H9 (cell line): ENCODE data around the gene BASP1. TPM values are rescaled to one million over a fixed set of nuclear protein-coding genes. Genes with fewer than 3 reads are reported as not detected.

Experiments used
- DNase-seq: peaks from one replicate; pipeline ENCODE4 v3.0.0-alpha.2; 2017
- H2AFZ ChIP-seq: one replicate; pipeline ENCODE4 v1.6.1; 2013; ENCODE audit warnings: mild to moderate bottlenecking, low read length, control low read depth, moderate library complexity
- H2AK5ac ChIP-seq: 2 replicates; pipeline ENCODE4 v1.6.1; 2013; ENCODE audit warnings: low read length, control low read depth, mixed read lengths; ENCODE audit not compliant: insufficient read length
- H2BK120ac ChIP-seq: one replicate; pipeline ENCODE4 v1.6.1; 2013; ENCODE audit warnings: low read depth, mild to moderate bottlenecking, low read length, control low read depth, inconsistent platforms; ENCODE audit not compliant: poor library complexity, severe bottlenecking
- H2BK12ac ChIP-seq: 2 replicates; pipeline ENCODE4 v1.6.1; 2013; ENCODE audit warnings: low read length, control low read depth, mixed read lengths, low read depth; ENCODE audit not compliant: insufficient read length
- H2BK15ac ChIP-seq: 2 replicates; pipeline ENCODE4 v1.6.1; 2013; ENCODE audit warnings: low read depth, low read length, control low read depth
- H2BK20ac ChIP-seq: one replicate; pipeline ENCODE4 v1.6.1; 2013; ENCODE audit warnings: low read depth, mild to moderate bottlenecking, low read length, control low read depth, inconsistent platforms; ENCODE audit not compliant: poor library complexity, severe bottlenecking
- H2BK5ac ChIP-seq: 2 replicates; pipeline ENCODE4 v1.6.1; 2013; ENCODE audit warnings: low read length, control low read depth, mixed read lengths; ENCODE audit not compliant: insufficient read length
- H3K14ac ChIP-seq: 2 replicates; pipeline ENCODE4 v1.6.1; 2013; ENCODE audit warnings: low read length, control low read depth; ENCODE audit not compliant: insufficient read depth
- H3K18ac ChIP-seq: 2 replicates; pipeline ENCODE4 v1.6.1; 2013; ENCODE audit warnings: low read depth, mild to moderate bottlenecking, mixed read lengths, low read length, control low read depth; ENCODE audit not compliant: insufficient read length
- H3K23ac ChIP-seq: 2 replicates; pipeline ENCODE4 v1.6.1; 2013; ENCODE audit warnings: low read length, control low read depth, mixed read lengths, low read depth; ENCODE audit not compliant: insufficient read length
- H3K23me2 ChIP-seq: 2 replicates; pipeline ENCODE4 v1.6.1; 2013; ENCODE audit warnings: low read depth, mild to moderate bottlenecking, mixed read lengths, low read length, control low read depth; ENCODE audit not compliant: insufficient read length, poor library complexity, severe bottlenecking
- H3K27ac ChIP-seq: 2 replicates; pipeline ENCODE4 v1.5.1; 2013; ENCODE audit warnings: low read length, control low read depth, mixed read lengths, low read depth; ENCODE audit not compliant: insufficient read length
- H3K27me3 ChIP-seq: 2 replicates; pipeline ENCODE4 v1.6.1; 2013; ENCODE audit warnings: low read length, control low read depth, inconsistent platforms; ENCODE audit not compliant: insufficient read depth
- H3K4ac ChIP-seq: 2 replicates; pipeline ENCODE4 v1.6.1; 2013; ENCODE audit warnings: low read depth, mild to moderate bottlenecking, control low read depth, inconsistent platforms, low read length, moderate library complexity
- H3K4me1 ChIP-seq: 2 replicates; pipeline ENCODE4 v1.6.1; 2013; ENCODE audit warnings: low read length, control low read depth, inconsistent platforms; ENCODE audit not compliant: insufficient read depth
- H3K4me2 ChIP-seq: 2 replicates; pipeline ENCODE4 v1.6.1; 2013; ENCODE audit warnings: low read length, control low read depth, mixed read lengths; ENCODE audit not compliant: insufficient read length, insufficient read depth
- H3K56ac ChIP-seq: 2 replicates; pipeline ENCODE4 v1.6.1; 2013; ENCODE audit warnings: low read depth, mild to moderate bottlenecking, mixed read lengths, low read length, control low read depth; ENCODE audit not compliant: insufficient read length
- H3K79me1 ChIP-seq: 2 replicates; pipeline ENCODE4 v1.6.1; 2013; ENCODE audit warnings: low read depth, mild to moderate bottlenecking, moderate library complexity, low read length, control low read depth, inconsistent platforms; ENCODE audit not compliant: insufficient read depth, poor library complexity, severe bottlenecking
- H3K79me2 ChIP-seq: 2 replicates; pipeline ENCODE4 v1.6.1; 2013; ENCODE audit warnings: low read length, control low read depth, inconsistent platforms; ENCODE audit not compliant: insufficient read depth
- H3K9ac ChIP-seq: 2 replicates; pipeline ENCODE4 v1.6.1; 2013; ENCODE audit warnings: low read length, control low read depth, mixed read lengths; ENCODE audit not compliant: insufficient read length; ENCODE audit errors: extremely low read depth
- H3K9me3 ChIP-seq: one replicate; pipeline ENCODE4 v1.6.1; 2013; ENCODE audit warnings: low read depth, low read length, inconsistent platforms; ENCODE audit not compliant: control insufficient read depth
- H3T11ph ChIP-seq: one replicate; pipeline ENCODE4 v1.6.1; 2013; ENCODE audit warnings: mild to moderate bottlenecking, low read length, control low read depth, inconsistent platforms
- H4K20me1 ChIP-seq: one replicate; pipeline ENCODE4 v1.6.1; 2013; ENCODE audit not compliant: control insufficient read depth, insufficient read length, insufficient read depth
- H4K5ac ChIP-seq: 2 replicates; pipeline ENCODE4 v1.6.1; 2013; ENCODE audit warnings: low read depth, mild to moderate bottlenecking, mixed read lengths, low read length, control low read depth; ENCODE audit not compliant: insufficient read length
- H4K8ac ChIP-seq: replicated peaks from 2 replicates; pipeline ENCODE4 v1.6.1; 2013; ENCODE audit warnings: low read length, control low read depth, mixed read lengths, low read depth; ENCODE audit not compliant: insufficient read length
- H4K91ac ChIP-seq: 2 replicates; pipeline ENCODE4 v1.6.1; 2013; ENCODE audit warnings: low read depth, mild to moderate bottlenecking, moderate library complexity, mixed read lengths, low read length, control low read depth; ENCODE audit not compliant: insufficient read length
- H3K27ac Mint-ChIP-seq, 3 experiments: 2 replicates in 2 of 3; 3 replicates in 1 of 3; pipeline ENCODE4 v1.8.0; 2020 to 2021; ENCODE audit warnings: mixed read lengths in 3 of 3, mild to moderate bottlenecking in 1 of 3, moderate library complexity in 1 of 3
- H3K27me3 Mint-ChIP-seq: 2 replicates; pipeline ENCODE4 v1.8.0; 2021; ENCODE audit warnings: low read depth, mild to moderate bottlenecking, moderate library complexity, mixed read lengths
- H3K36me3 Mint-ChIP-seq, 3 experiments: 2 replicates in 2 of 3; 3 replicates in 1 of 3; pipeline ENCODE4 v1.8.0; 2020 to 2021; ENCODE audit warnings: low read depth in 3 of 3, mixed read lengths in 3 of 3; ENCODE audit not compliant: insufficient read depth in 1 of 3
- H3K4me1 Mint-ChIP-seq, 2 experiments: 2 replicates each; pipeline ENCODE4 v1.8.0; 2020; ENCODE audit warnings: mixed read lengths in 2 of 2
- H3K4me3 Mint-ChIP-seq, 2 experiments: 2 replicates in 1 of 2; 3 replicates in 1 of 2; pipeline ENCODE4 v1.8.0; 2020 to 2021; ENCODE audit warnings: mild to moderate bottlenecking in 2 of 2, mixed read lengths in 2 of 2, moderate library complexity in 1 of 2
- H3K9me3 Mint-ChIP-seq, 2 experiments: 2 replicates in 1 of 2; 3 replicates in 1 of 2; pipeline ENCODE4 v1.8.0; 2020; ENCODE audit warnings: mild to moderate bottlenecking in 2 of 2, mixed read lengths in 2 of 2, moderate library complexity in 1 of 2
- CTCF ChIP-seq: fragments of 200-600 bp; sonication (generic); conservative IDR thresholded peaks from 3 replicates; pipeline ENCODE4 v1.8.0; 2021; ENCODE audit warnings: antibody characterized with exemption, mild to moderate bottlenecking
- WGBS: extraction: QIAGEN DNeasy Blood & Tissue Kit; methylation state at CpG from one replicate; pipeline ENCODE4 v1.1.7; 2013; ENCODE audit warnings: missing lambda C conversion rate, low lambda C conversion rate, mixed read lengths; ENCODE audit not compliant: insufficient read length; ENCODE audit errors: extremely low coverage; 5-methylcytosine and 5-hydroxymethylcytosine counted together
- total RNA-seq: library from RNA; stranded (reverse); gene quantifications from 2 replicates; pipeline ENCODE4 v1.2.1, GENCODE V29; 2021

BASP1 gene
- total RNA-seq, 1 experiment from 2014 or later, result 180 TPM

GRCh38 chr5:17185773-17186172 lies 31.7 kb upstream of the BASP1 start:
- H2BK120ac ChIP-seq, result no peak overlapping the region
- no peak overlapping the region for H2BK15ac ChIP-seq
- H3K23ac ChIP-seq, result no peak overlapping the region
- H3K36me3 Mint-ChIP-seq, result peaks cover 2 to 26% (median 8%) of the 10 kb centered on the region in 3 experiments; a peak in 5 of 7 replicates
- no peak overlapping the region for H2BK5ac ChIP-seq
- H3K9me3 Mint-ChIP-seq, result peaks cover 2 to 8% of the 10 kb centered on the region in 2 experiments; a peak in 3 of 5 replicates
- H3K4me1 Mint-ChIP-seq, result peaks cover 18 to 19% of the 10 kb centered on the region in 2 experiments
- WGBS, result no CpG with 5 or more reads among the region's 3 CpGs
- H3K14ac ChIP-seq, result no peak overlapping the region
- no peaks in the 10 kb centered on the region for H3K79me2 ChIP-seq
- H3K4me1 ChIP-seq, result peaks cover 1% of the 10 kb centered on the region; the same call in 1 of the 2 replicates
- H4K5ac ChIP-seq, result no peak overlapping the region
- H2BK12ac ChIP-seq, result no peak overlapping the region
- 0 out of 2 replicates have a peak, but pooled peaks cover 1% of the 10 kb centered on the region for H3K27me3 Mint-ChIP-seq
- H3K27me3 ChIP-seq, result no peaks in the 10 kb centered on the region
- no peaks in the 10 kb centered on the region for H4K20me1 ChIP-seq
- TF ChIP-seq CTCF, result no peak
- H2AFZ ChIP-seq, result no peak overlapping the region
- no peak overlapping the region for H2BK20ac ChIP-seq
- H3K4me3 Mint-ChIP-seq, result no peak overlapping the region
- H3K9ac ChIP-seq, result no peak overlapping the region
- no peak for DNase-seq
- H3K18ac ChIP-seq, result no peak overlapping the region
- no peak overlapping the region for H3T11ph ChIP-seq
- H3K27ac ChIP-seq, result no peak overlapping the region
- no peak overlapping the region for H3K4me2 ChIP-seq
- no peak overlapping the region for H2AK5ac ChIP-seq
- no peak overlapping the region for H4K8ac ChIP-seq
- H3K56ac ChIP-seq, result no peak overlapping the region
- H3K27ac Mint-ChIP-seq, result no peak overlapping the region; a peak in 1 of 7 replicates
- H3K4ac ChIP-seq, result no peak overlapping the region
- H3K23me2 ChIP-seq, result no peaks in the 10 kb centered on the region
- H3K79me1 ChIP-seq, result no peaks in the 10 kb centered on the region
- H4K91ac ChIP-seq, result no peak overlapping the region
- H3K9me3 ChIP-seq, result no peaks in the 10 kb centered on the region
